ENCODE measurements around the gene PCDH1. TPM values are rescaled to one million over a fixed set of nuclear protein-coding genes. Genes with fewer than 3 reads are reported as not detected.

PCDH1 gene
- total RNA-seq, 1 experiment from 2014 or later = 0.45 TPM

GRCh38 chr5:141920771-141921170, 42.6 kb upstream of the PCDH1 start:
- TF ChIP-seq CTCF (conservative IDR thresholded peaks at IDR 0.05; ENCODE audit: low read depth, low read length) (no peak), EZH2 (IDR thresholded peaks at IDR 0.05; ENCODE audit: borderline replicate concordance, low read depth, low read length, poor library complexity, severe bottlenecking) (no peak)
- ChIA-PET POLR2A (ENCODE audit: low non-redundant PET) (no interaction called here), CTCF (no interaction called here)
- no peaks in the 10 kb centered on the region for H3K27me3 ChIP-seq (replicated peaks; ENCODE audit: insufficient read depth, low read depth, low read length, poor library complexity)
- H3K4me3 ChIP-seq (ENCODE audit: low read depth, low read length, poor library complexity, severe bottlenecking) = no peak overlapping the region
- no peaks in the 10 kb centered on the region for H3K9me3 ChIP-seq (ENCODE audit: low read depth, low read length, poor library complexity, severe bottlenecking)
- DNase-seq (ENCODE audit: low spot score) = no peak
- no peaks in the 10 kb centered on the region for H3K36me3 ChIP-seq (ENCODE audit: insufficient read depth, low read length, poor library complexity, severe bottlenecking)
- H3K27ac ChIP-seq (ENCODE audit: low read depth, low read length, poor library complexity, severe bottlenecking) = no peak overlapping the region
- peaks cover 10% of the 10 kb centered on the region for H3K4me1 ChIP-seq (ENCODE audit: insufficient read depth, low read length, poor library complexity, severe bottlenecking)
- BruUV-seq (replicated peaks) = no TSS peak
- intact Hi-C loops (cut with micrococcal nuclease; ENCODE audit: unreplicated experiment) = no loop called here

GRCh38 chr5:141919218-141920119, 41.3 kb upstream of the PCDH1 start:
- BruUV-seq (replicated peaks) = no TSS peak
- TF ChIP-seq EZH2 (IDR thresholded peaks at IDR 0.05; ENCODE audit: borderline replicate concordance, low read depth, low read length, poor library complexity, severe bottlenecking) = no peak
- TF ChIP-seq CTCF (conservative IDR thresholded peaks at IDR 0.05; ENCODE audit: low read depth, low read length) = no peak
- Histone ChIP-seq H3K27ac (ENCODE audit: low read depth, low read length, poor library complexity, severe bottlenecking) (no peak overlapping the region), H3K36me3 (ENCODE audit: insufficient read depth, low read length, poor library complexity, severe bottlenecking) (no peaks in the 10 kb centered on the region), H3K4me3 (ENCODE audit: low read depth, low read length, poor library complexity, severe bottlenecking) (no peak overlapping the region), H3K9me3 (ENCODE audit: low read depth, low read length, poor library complexity, severe bottlenecking) (no peaks in the 10 kb centered on the region), H3K4me1 (ENCODE audit: insufficient read depth, low read length, poor library complexity, severe bottlenecking) (peaks cover 9% of the 10 kb centered on the region), H3K27me3 (replicated peaks; ENCODE audit: insufficient read depth, low read depth, low read length, poor library complexity) (no peaks in the 10 kb centered on the region)
- CTCF ChIA-PET = no interaction called here
- DNase-seq (ENCODE audit: low spot score) = no peak
- intact Hi-C loops (cut with micrococcal nuclease; ENCODE audit: unreplicated experiment) = no loop called here
- POLR2A ChIA-PET (ENCODE audit: low non-redundant PET) = no interaction called here

GRCh38 chr5:141917760-141918159, 39.5 kb upstream of the PCDH1 start:
- Histone ChIP-seq H3K36me3 (ENCODE audit: insufficient read depth, low read length, poor library complexity, severe bottlenecking) (no peaks in the 10 kb centered on the region), H3K4me1 (ENCODE audit: insufficient read depth, low read length, poor library complexity, severe bottlenecking) (peaks cover 3% of the 10 kb centered on the region), H3K4me3 (ENCODE audit: low read depth, low read length, poor library complexity, severe bottlenecking) (no peak overlapping the region), H3K27me3 (replicated peaks; ENCODE audit: insufficient read depth, low read depth, low read length, poor library complexity) (no peaks in the 10 kb centered on the region), H3K27ac (ENCODE audit: low read depth, low read length, poor library complexity, severe bottlenecking) (no peak overlapping the region), H3K9me3 (ENCODE audit: low read depth, low read length, poor library complexity, severe bottlenecking) (no peaks in the 10 kb centered on the region)
- DNase-seq (ENCODE audit: low spot score) = no peak
- ChIA-PET CTCF (no interaction called here), POLR2A (ENCODE audit: low non-redundant PET) (no interaction called here)
- BruUV-seq (replicated peaks) = no TSS peak
- no peak for TF ChIP-seq CTCF (conservative IDR thresholded peaks at IDR 0.05; ENCODE audit: low read depth, low read length)
- no peak for TF ChIP-seq EZH2 (IDR thresholded peaks at IDR 0.05; ENCODE audit: borderline replicate concordance, low read depth, low read length, poor library complexity, severe bottlenecking)
- intact Hi-C loops (cut with micrococcal nuclease; ENCODE audit: unreplicated experiment) = no loop called here

Data from A673 (cell line).